ENCODE data around the gene APPBP2.

APPBP2 gene

DNA sequence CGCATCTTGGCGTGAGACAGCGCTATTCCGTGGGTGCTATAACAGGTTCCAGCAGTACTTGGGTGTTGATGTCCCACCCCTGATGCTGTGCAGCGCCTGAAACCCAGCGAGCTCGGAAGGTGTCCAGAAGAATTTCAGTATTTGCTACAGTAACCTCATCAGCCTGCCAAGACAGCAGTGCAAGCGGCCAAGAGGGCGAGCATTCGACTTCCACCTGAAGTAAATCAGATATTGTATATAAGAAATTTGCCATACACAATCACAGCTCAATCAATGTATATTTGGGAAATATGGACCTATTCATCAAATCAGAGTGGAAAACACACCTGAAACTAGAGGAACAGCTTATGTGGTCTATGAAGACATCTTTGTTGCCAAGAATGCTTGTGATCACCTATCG is 13.0 kb downstream of the APPBP2 start:
- Histone ChIP-seq H2AK5ac (ENCODE audit: low read length) (no peak overlapping the region), H3K18ac (ENCODE audit: low read length) (no peak overlapping the region), H2BK5ac (ENCODE audit: low read length) (no peak overlapping the region), H3K27ac (ENCODE audit: low read depth, low read length) (no peak overlapping the region), H3K4me1 (ENCODE audit: control insufficient read depth, low read depth, low read length) (no peaks in the 10 kb centered on the region), H3K4ac (ENCODE audit: low read depth, low read length) (no peak overlapping the region), H3K4me3 (ENCODE audit: low read length) (no peak overlapping the region), H3K56ac (ENCODE audit: low read length) (no peak overlapping the region), H3K4me2 (ENCODE audit: low read length) (no peak overlapping the region), H3K23ac (ENCODE audit: low read length) (no peak overlapping the region), H3K79me2 (ENCODE audit: control insufficient read depth, insufficient read depth, low read length) (peaks cover 8% of the 10 kb centered on the region), H3K27me3 (ENCODE audit: insufficient read depth, low read length, poor library complexity) (no peaks in the 10 kb centered on the region), H3K79me1 (ENCODE audit: low read length) (peaks cover 7% of the 10 kb centered on the region), H2BK120ac (ENCODE audit: low read depth, low read length) (no peak overlapping the region), H2BK15ac (replicated peaks; ENCODE audit: low read depth) (no peak overlapping the region), H3K9ac (ENCODE audit: low read length) (no peak overlapping the region), H3K36me3 (ENCODE audit: control insufficient read depth, insufficient read depth, low read length) (no peaks in the 10 kb centered on the region), H4K5ac (ENCODE audit: low read length) (no peak overlapping the region), H4K8ac (ENCODE audit: low read depth, low read length) (no peak overlapping the region)
- no CpG with 5 or more reads among the region's 11 CpGs for WGBS (ENCODE audit: extremely low coverage, insufficient coverage, low lambda C conversion rate)
- DNase-seq: no peak

DNA sequence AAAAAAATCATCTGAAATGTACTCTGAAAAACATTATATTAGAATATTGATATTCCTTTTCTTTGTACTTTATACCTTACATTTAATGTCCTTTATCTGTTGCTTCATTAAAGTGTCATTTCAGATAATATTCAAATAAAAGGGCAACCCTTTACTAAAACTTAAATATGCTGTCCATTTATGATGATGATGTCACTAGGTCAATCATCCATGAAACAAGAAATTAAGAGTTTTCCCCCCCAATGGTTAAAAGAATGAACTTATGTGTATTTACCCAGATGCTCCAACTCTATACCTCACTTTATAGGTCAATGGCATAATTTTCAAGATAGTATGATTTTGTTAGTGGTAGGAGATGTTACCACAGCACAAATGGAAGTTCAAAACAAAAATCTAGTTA is 15.3 kb downstream of the APPBP2 start:
- Histone ChIP-seq H3K79me1 (ENCODE audit: low read length) (peaks cover 9% of the 10 kb centered on the region), H3K23ac (ENCODE audit: low read length) (no peak overlapping the region), H3K4ac (ENCODE audit: low read depth, low read length) (no peak overlapping the region), H2AK5ac (ENCODE audit: low read length) (no peak overlapping the region), H3K4me2 (ENCODE audit: low read length) (no peak overlapping the region), H3K27ac (ENCODE audit: low read depth, low read length) (no peak overlapping the region), H3K79me2 (ENCODE audit: control insufficient read depth, insufficient read depth, low read length) (peaks cover 11% of the 10 kb centered on the region), H3K4me3 (ENCODE audit: low read length) (no peak overlapping the region), H2BK120ac (ENCODE audit: low read depth, low read length) (no peak overlapping the region), H3K4me1 (ENCODE audit: control insufficient read depth, low read depth, low read length) (no peaks in the 10 kb centered on the region), H3K9ac (ENCODE audit: low read length) (no peak overlapping the region), H4K5ac (ENCODE audit: low read length) (no peak overlapping the region), H3K18ac (ENCODE audit: low read length) (no peak overlapping the region), H2BK15ac (replicated peaks; ENCODE audit: low read depth) (no peak overlapping the region), H2BK5ac (ENCODE audit: low read length) (no peak overlapping the region), H3K56ac (ENCODE audit: low read length) (no peak overlapping the region), H3K36me3 (ENCODE audit: control insufficient read depth, insufficient read depth, low read length) (no peaks in the 10 kb centered on the region), H3K27me3 (ENCODE audit: insufficient read depth, low read length, poor library complexity) (no peaks in the 10 kb centered on the region), H4K8ac (ENCODE audit: low read depth, low read length) (no peak overlapping the region)
- no peak for DNase-seq

DNA sequence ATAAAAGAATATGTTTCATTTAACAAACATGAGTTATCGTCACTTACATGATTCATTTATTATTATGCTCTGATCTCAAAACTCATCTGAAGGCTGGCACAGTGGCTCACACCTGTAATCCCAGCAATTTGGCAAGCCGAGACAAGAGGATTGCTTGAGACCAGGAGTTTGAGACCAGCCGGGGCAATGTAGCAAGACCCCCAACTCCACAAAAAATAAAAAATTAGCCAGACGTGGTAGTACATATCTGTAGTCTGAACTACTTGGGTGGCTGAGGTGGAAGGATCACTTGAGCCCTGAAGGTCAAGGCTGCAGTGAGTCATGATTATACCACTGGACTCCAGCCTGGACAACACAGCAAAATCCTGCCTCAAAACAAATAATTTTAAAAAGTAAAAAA is 16.0 kb downstream of the APPBP2 start:
- H3K27me3 ChIP-seq (ENCODE audit: insufficient read depth, low read length, poor library complexity): no peaks in the 10 kb centered on the region
- H3K23ac ChIP-seq (ENCODE audit: low read length): no peak overlapping the region
- no peak overlapping the region for H3K4ac ChIP-seq (ENCODE audit: low read depth, low read length)
- no peak overlapping the region for H2AK5ac ChIP-seq (ENCODE audit: low read length)
- H3K9ac ChIP-seq (ENCODE audit: low read length): no peak overlapping the region
- H3K36me3 ChIP-seq (ENCODE audit: control insufficient read depth, insufficient read depth, low read length): no peaks in the 10 kb centered on the region
- no peak overlapping the region for H3K4me3 ChIP-seq (ENCODE audit: low read length)
- H4K8ac ChIP-seq (ENCODE audit: low read depth, low read length): no peak overlapping the region
- H2BK15ac ChIP-seq (replicated peaks; ENCODE audit: low read depth): no peak overlapping the region
- H4K5ac ChIP-seq (ENCODE audit: low read length): no peak overlapping the region
- H3K56ac ChIP-seq (ENCODE audit: low read length): no peak overlapping the region
- H3K18ac ChIP-seq (ENCODE audit: low read length): no peak overlapping the region
- no peak for DNase-seq
- no CpG with 5 or more reads among the region's 4 CpGs for WGBS (ENCODE audit: extremely low coverage, insufficient coverage, low lambda C conversion rate)
- no peak overlapping the region for H3K27ac ChIP-seq (ENCODE audit: low read depth, low read length)
- H3K4me2 ChIP-seq (ENCODE audit: low read length): no peak overlapping the region
- H3K79me1 ChIP-seq (ENCODE audit: low read length): peaks cover 9% of the 10 kb centered on the region
- no peaks in the 10 kb centered on the region for H3K4me1 ChIP-seq (ENCODE audit: control insufficient read depth, low read depth, low read length)
- H2BK120ac ChIP-seq (ENCODE audit: low read depth, low read length): no peak overlapping the region
- H2BK5ac ChIP-seq (ENCODE audit: low read length): no peak overlapping the region
- H3K79me2 ChIP-seq (ENCODE audit: control insufficient read depth, insufficient read depth, low read length): peaks cover 8% of the 10 kb centered on the region

DNA sequence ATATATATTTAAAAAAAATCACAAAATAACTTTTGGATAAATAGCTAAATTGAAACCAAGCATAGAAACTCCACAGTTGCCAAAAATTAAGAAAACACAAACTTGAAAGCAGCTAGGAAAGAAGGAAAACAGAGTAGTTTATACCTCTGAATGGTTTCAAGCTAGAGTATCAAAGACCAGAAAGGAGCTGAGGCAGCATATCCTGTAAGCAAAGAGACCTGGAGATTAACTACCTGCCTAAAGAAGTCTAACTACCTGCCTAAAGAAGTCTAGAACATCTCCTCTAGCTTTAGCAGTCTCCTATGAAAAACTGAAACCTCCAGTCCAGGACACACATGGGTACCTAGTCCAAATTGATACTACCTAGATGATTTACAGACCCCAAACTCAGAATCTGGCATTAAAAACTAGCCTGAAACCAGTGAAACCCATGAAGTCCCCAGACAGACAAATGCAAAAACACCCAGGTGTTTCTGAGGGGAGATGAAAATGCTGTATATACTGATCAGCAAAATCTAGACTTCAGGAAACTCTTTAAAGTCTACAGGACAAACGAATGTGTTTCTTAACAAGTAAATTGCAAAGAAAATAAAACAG is 17.6 kb downstream of the APPBP2 start:
- no peak overlapping the region for H2BK120ac ChIP-seq (ENCODE audit: low read depth, low read length)
- no peak overlapping the region for H3K4me3 ChIP-seq (ENCODE audit: low read length)
- H3K27ac ChIP-seq (ENCODE audit: low read depth, low read length): no peak overlapping the region
- H4K8ac ChIP-seq (ENCODE audit: low read depth, low read length): no peak overlapping the region
- no peak overlapping the region for H2AK5ac ChIP-seq (ENCODE audit: low read length)
- no peak overlapping the region for H3K4ac ChIP-seq (ENCODE audit: low read depth, low read length)
- no peaks in the 10 kb centered on the region for H3K36me3 ChIP-seq (ENCODE audit: control insufficient read depth, insufficient read depth, low read length)
- no peak overlapping the region for H3K18ac ChIP-seq (ENCODE audit: low read length)
- no peak overlapping the region for H4K5ac ChIP-seq (ENCODE audit: low read length)
- no peak overlapping the region for H3K9ac ChIP-seq (ENCODE audit: low read length)
- DNase-seq: no peak
- no peak overlapping the region for H3K23ac ChIP-seq (ENCODE audit: low read length)
- no peak overlapping the region for H2BK15ac ChIP-seq (replicated peaks; ENCODE audit: low read depth)
- H3K4me2 ChIP-seq (ENCODE audit: low read length): no peak overlapping the region
- H3K79me1 ChIP-seq (ENCODE audit: low read length): peaks cover 12% of the 10 kb centered on the region
- no peak overlapping the region for H2BK5ac ChIP-seq (ENCODE audit: low read length)
- no peak overlapping the region for H3K56ac ChIP-seq (ENCODE audit: low read length)
- H3K4me1 ChIP-seq (ENCODE audit: control insufficient read depth, low read depth, low read length): no peaks in the 10 kb centered on the region
- peaks cover 12% of the 10 kb centered on the region for H3K79me2 ChIP-seq (ENCODE audit: control insufficient read depth, insufficient read depth, low read length)
- no peaks in the 10 kb centered on the region for H3K27me3 ChIP-seq (ENCODE audit: insufficient read depth, low read length, poor library complexity)
- WGBS (ENCODE audit: extremely low coverage, insufficient coverage, low lambda C conversion rate): no CpG with 5 or more reads among the region's 1 CpG

DNA sequence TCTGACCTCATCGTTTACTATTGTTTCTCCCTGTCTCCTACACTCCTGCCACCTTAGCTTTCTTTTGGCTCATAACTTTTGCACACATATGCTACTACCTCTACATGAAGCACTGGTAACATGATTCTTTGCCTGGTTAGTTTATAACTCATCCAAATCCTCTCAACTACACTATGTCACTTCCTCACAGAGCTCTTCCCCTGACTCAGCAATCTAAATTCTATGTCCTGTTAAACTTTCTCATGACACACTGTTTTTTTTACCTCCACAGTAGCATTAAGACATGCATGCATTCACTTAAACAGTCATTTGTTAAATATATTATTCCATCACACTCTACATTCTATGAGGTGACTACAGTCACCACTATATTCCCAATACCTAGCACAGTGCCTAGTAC is 19.7 kb downstream of the APPBP2 start:
- H3K4ac ChIP-seq (ENCODE audit: low read depth, low read length): no peak overlapping the region
- H3K23ac ChIP-seq (ENCODE audit: low read length): no peak overlapping the region
- no peak overlapping the region for H3K56ac ChIP-seq (ENCODE audit: low read length)
- H2BK15ac ChIP-seq (replicated peaks; ENCODE audit: low read depth): no peak overlapping the region
- H4K8ac ChIP-seq (ENCODE audit: low read depth, low read length): no peak overlapping the region
- H3K36me3 ChIP-seq (ENCODE audit: control insufficient read depth, insufficient read depth, low read length): no peaks in the 10 kb centered on the region
- H3K9ac ChIP-seq (ENCODE audit: low read length): no peak overlapping the region
- no peak overlapping the region for H2BK120ac ChIP-seq (ENCODE audit: low read depth, low read length)
- no peaks in the 10 kb centered on the region for H3K27me3 ChIP-seq (ENCODE audit: insufficient read depth, low read length, poor library complexity)
- peak; percentile 12 for DNase-seq
- no peak overlapping the region for H2AK5ac ChIP-seq (ENCODE audit: low read length)
- peak overlapping the region; percentile 56 for H3K18ac ChIP-seq (ENCODE audit: low read length)
- no peak overlapping the region for H3K27ac ChIP-seq (ENCODE audit: low read depth, low read length)
- WGBS (ENCODE audit: extremely low coverage, insufficient coverage, low lambda C conversion rate): no CpG with 5 or more reads among the region's 1 CpG
- H3K4me1 ChIP-seq (ENCODE audit: control insufficient read depth, low read depth, low read length): no peaks in the 10 kb centered on the region
- no peak overlapping the region for H3K4me3 ChIP-seq (ENCODE audit: low read length)
- peaks cover 12% of the 10 kb centered on the region for H3K79me1 ChIP-seq (ENCODE audit: low read length)
- no peak overlapping the region for H2BK5ac ChIP-seq (ENCODE audit: low read length)
- H3K79me2 ChIP-seq (ENCODE audit: control insufficient read depth, insufficient read depth, low read length): peaks cover 16% of the 10 kb centered on the region
- H3K4me2 ChIP-seq (ENCODE audit: low read length): no peak overlapping the region
- H4K5ac ChIP-seq (ENCODE audit: low read length): no peak overlapping the region

DNA sequence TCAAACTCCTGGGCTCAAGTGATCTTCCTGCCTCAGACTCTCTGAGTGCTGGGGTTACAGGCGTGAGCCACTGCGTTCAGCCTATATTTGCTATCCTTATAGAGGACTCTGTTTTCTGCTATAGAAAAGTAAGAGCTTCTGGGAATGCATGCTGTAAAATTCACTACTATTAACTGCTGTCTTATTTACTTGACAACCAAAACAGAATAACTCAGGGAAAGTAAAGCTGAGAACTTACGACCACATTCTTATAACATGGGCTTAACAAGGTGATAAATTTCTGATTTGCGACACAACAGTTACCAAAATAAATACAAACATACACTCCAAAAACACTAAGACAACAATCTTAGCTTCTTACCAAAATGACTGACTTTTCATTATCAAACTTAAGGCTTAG is 23.9 kb downstream of the APPBP2 start:
- Histone ChIP-seq H4K5ac (ENCODE audit: low read length) (no peak overlapping the region), H2BK120ac (ENCODE audit: low read depth, low read length) (no peak overlapping the region), H4K8ac (ENCODE audit: low read depth, low read length) (no peak overlapping the region), H3K79me2 (ENCODE audit: control insufficient read depth, insufficient read depth, low read length) (peaks cover 11% of the 10 kb centered on the region), H3K27me3 (ENCODE audit: insufficient read depth, low read length, poor library complexity) (no peaks in the 10 kb centered on the region), H3K23ac (ENCODE audit: low read length) (no peak overlapping the region), H3K56ac (ENCODE audit: low read length) (no peak overlapping the region), H3K4me3 (ENCODE audit: low read length) (no peak overlapping the region), H3K4me1 (ENCODE audit: control insufficient read depth, low read depth, low read length) (no peaks in the 10 kb centered on the region), H3K4me2 (ENCODE audit: low read length) (no peak overlapping the region), H3K79me1 (ENCODE audit: low read length) (peaks cover 8% of the 10 kb centered on the region), H2BK5ac (ENCODE audit: low read length) (no peak overlapping the region), H3K9ac (ENCODE audit: low read length) (no peak overlapping the region), H2BK15ac (replicated peaks; ENCODE audit: low read depth) (no peak overlapping the region), H2AK5ac (ENCODE audit: low read length) (no peak overlapping the region), H3K18ac (ENCODE audit: low read length) (no peak overlapping the region), H3K4ac (ENCODE audit: low read depth, low read length) (no peak overlapping the region), H3K36me3 (ENCODE audit: control insufficient read depth, insufficient read depth, low read length) (no peaks in the 10 kb centered on the region), H3K27ac (ENCODE audit: low read depth, low read length) (no peak overlapping the region)
- peak; percentile 37 for DNase-seq
- 100% methylated on average over 1 of the region's 4 CpGs for WGBS (ENCODE audit: extremely low coverage, insufficient coverage, low lambda C conversion rate)
